Body of pancreas (tissue), 4 donors: ENCODE results near the gene POLR2H. TPM values are rescaled to one million over a fixed set of nuclear protein-coding genes. Genes with fewer than 3 reads are reported as not detected.

Experiments
- ATAC-seq: fragments of 150-250 bp; one replicate; pipeline ENCODE4 v1.9.1; 2016
- DNase-seq, 4 donors: peaks; one replicate each; pipeline ENCODE4 v3.0.0-alpha.2; 2019
- H3K27ac ChIP-seq, 4 donors: fragments of 200-600 bp; sonication (generic); 1 replicate in 3 of 4; 2 replicates in 1 of 4; pipeline versions ENCODE4 v1.5.1 to v1.6.1; 2016 to 2019; ENCODE audit warnings: mild to moderate bottlenecking in 1 of 4, mixed read lengths in 1 of 4, moderate library complexity in 1 of 4
- H3K27me3 ChIP-seq, 2 donors: fragments of 200-600 bp; sonication (generic); one replicate each; pipeline ENCODE4 v1.6.0; 2016; ENCODE audit warnings: mild to moderate bottlenecking in 1 of 2
- H3K36me3 ChIP-seq, 2 donors: fragments of 200-600 bp; sonication (generic); replicated peaks in 1 of 2; 2 replicates each; pipeline ENCODE4 v1.5.1; 2016; ENCODE audit warnings: low read depth in 2 of 2; ENCODE audit not compliant: insufficient read depth in 1 of 2
- H3K4me1 ChIP-seq: fragments of 200-600 bp; sonication (generic); one replicate; pipeline ENCODE4 v1.6.0; 2016
- H3K4me3 ChIP-seq, 2 donors: fragments of 200-600 bp; sonication (generic); 1 replicate in 1 of 2; 2 replicates in 1 of 2; pipeline ENCODE4 v1.5.1; 2016 to 2019
- H3K9me3 ChIP-seq, 3 donors: fragments of 200-600 bp; sonication (generic); 1 replicate in 2 of 3; 2 replicates in 1 of 3; pipeline ENCODE4 v1.5.1; 2016
- CTCF ChIP-seq, 7 experiments: fragments of 450-650 bp in 4 of 7; fragments of 200-600 bp in 3 of 7; sonication (generic) in 3 of 7; IDR thresholded peaks; one replicate each; pipeline ENCODE4 v1.5.1; 2016 to 2019; ENCODE audit warnings: antibody characterized with exemption in 7 of 7
- POLR2A ChIP-seq, 3 donors: fragments of 450-650 bp; IDR thresholded peaks; one replicate each; pipeline ENCODE4 v1.6.1; 2016; ENCODE audit warnings: antibody characterized with exemption in 3 of 3, mild to moderate bottlenecking in 2 of 3
- WGBS, 2 donors: methylation state at CpG; one replicate each; pipeline ENCODE4 v1.1.5; 2017; 5-methylcytosine and 5-hydroxymethylcytosine counted together
- intact Hi-C: fragments of 100-400 bp; cut with DNase I; formaldehyde crosslinking; loops from one replicate; pipeline ENCODE4 v1.15.1; 2023
- total RNA-seq, 2 donors: library from RNA; depleted of rRNA; stranded (reverse); fragments of >200 nt; gene quantifications; one replicate each; pipeline ENCODE4 v1.1.0, GENCODE V29; 2016

The POLR2H gene
- total RNA-seq, 2 donors from 2014 or later: 32.4 to 137 TPM

- H3K36me3 ChIP-seq: no peaks in the 10 kb centered on the region
Measured at GRCh38 chr3:184341925-184342324, 19.6 kb upstream of the POLR2H start.

DNA sequence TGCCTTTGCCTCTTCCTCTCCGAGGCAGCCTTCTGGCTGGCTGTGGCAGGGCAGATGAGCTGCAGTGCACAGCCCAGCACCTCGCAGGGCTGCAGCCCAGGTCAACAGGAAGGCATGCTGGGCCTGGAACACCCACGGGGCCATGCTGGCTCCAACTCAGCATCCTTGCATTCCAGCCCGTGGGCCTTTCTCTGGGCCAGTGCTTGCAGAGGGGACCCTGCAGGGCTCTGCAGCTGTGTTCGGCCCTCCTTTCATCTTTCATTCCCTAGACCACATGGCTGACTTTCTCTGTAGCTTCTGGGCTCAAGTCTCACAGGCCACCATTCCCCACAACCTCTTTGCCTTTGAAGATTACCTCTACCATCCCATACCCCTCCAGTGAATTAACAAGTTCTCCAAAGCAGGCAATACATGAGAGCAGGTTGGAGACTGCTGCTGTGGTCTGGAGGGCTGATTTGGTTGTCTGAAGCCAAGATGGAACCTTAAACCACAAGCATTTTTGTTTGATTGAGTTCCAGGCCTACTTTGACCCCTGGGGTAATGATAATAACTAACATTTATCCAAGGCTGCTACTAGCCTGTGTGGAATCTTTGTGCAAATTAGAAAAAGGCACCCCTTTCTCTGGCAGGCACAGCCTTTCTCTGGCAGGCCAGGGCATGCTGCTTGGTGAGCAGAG lies 18.2 kb upstream of the POLR2H start:
- Histone ChIP-seq H3K4me1 (peaks cover 17% of the 10 kb centered on the region), H3K4me3 (no peak overlapping the region), H3K27me3 (no peaks in the 10 kb centered on the region), H3K27ac (no peak overlapping the region), H3K9me3 (no peaks in the 10 kb centered on the region), H3K36me3 (no peaks in the 10 kb centered on the region)
- intact Hi-C loops: no loop called here
- no peak for TF ChIP-seq CTCF (IDR thresholded peaks at IDR 0.05)
- no peak for TF ChIP-seq POLR2A (IDR thresholded peaks at IDR 0.05)
- 87 to 88% methylated on average over 5 of the region's 5 CpGs for WGBS, 2 donors
- DNase-seq (no peak), ATAC-seq (no peak)

More at GRCh38 chr3:184341925-184342324, 19.6 kb upstream of the POLR2H start:
- H3K27ac ChIP-seq: peak overlapping the region in 3 of 4 donors; percentile 22 to 33 (median 23)
- ATAC-seq: peak; percentile 81
- peak; percentile 80 to 95 (median 91) for DNase-seq
- H3K9me3 ChIP-seq: no peaks in the 10 kb centered on the region
- no peak overlapping the region for H3K4me3 ChIP-seq
- H3K4me1 ChIP-seq: peaks cover 29% of the 10 kb centered on the region
- TF ChIP-seq POLR2A (IDR thresholded peaks at IDR 0.05): no peak
- TF ChIP-seq CTCF (IDR thresholded peaks at IDR 0.05): no peak
- WGBS, 2 donors: 50 to 57% methylated on average over 6 to 7 of the region's 7 CpGs
- intact Hi-C loops: no loop called here
- H3K27me3 ChIP-seq: no peaks in the 10 kb centered on the region

GRCh38 chr3:184344579-184345316 lies 16.8 kb upstream of the POLR2H start:
- ATAC-seq (no peak), DNase-seq (no peak)
- Histone ChIP-seq H3K27me3 (no peaks in the 10 kb centered on the region), H3K36me3 (no peaks in the 10 kb centered on the region), H3K9me3 (no peaks in the 10 kb centered on the region), H3K4me3 (no peak overlapping the region), H3K4me1 (peaks cover 17% of the 10 kb centered on the region), H3K27ac (no peak overlapping the region)
- intact Hi-C loops: no loop called here
- 86 to 92% methylated on average over 2 to 21 of the region's 24 CpGs for WGBS, 2 donors
- TF ChIP-seq POLR2A (IDR thresholded peaks at IDR 0.05): no peak

DNA sequence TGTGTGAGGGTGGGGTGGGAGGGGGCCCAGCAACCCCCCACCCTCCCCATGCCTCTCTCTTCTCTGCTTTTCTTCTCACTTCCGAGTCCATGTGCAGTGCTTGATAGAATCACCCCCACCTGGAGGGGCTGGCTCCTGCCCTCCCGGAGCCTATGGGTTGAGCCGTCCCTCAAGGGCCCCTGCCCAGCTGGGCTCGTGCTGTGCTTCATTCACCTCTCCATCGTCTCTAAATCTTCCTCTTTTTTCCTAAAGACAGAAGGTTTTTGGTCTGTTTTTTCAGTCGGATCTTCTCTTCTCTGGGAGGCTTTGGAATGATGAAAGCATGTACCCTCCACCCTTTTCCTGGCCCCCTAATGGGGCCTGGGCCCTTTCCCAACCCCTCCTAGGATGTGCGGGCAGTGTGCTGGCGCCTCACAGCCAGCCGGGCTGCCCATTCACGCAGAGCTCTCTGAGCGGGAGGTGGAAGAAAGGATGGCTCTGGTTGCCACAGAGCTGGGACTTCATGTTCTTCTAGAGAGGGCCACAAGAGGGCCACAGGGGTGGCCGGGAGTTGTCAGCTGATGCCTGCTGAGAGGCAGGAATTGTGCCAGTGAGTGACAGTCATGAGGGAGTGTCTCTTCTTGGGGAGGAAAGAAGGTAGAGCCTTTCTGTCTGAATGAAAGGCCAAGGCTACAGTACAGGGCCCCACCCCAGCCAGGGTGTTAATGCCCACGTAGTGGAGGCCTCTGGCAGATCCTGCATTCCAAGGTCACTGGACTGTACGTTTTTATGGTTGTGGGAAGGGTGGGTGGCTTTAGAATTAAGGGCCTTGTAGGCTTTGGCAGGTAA lies 16.0 kb upstream of the POLR2H start:
- H3K4me1 ChIP-seq: peaks cover 23% of the 10 kb centered on the region
- TF ChIP-seq POLR2A (IDR thresholded peaks at IDR 0.05) (no peak), CTCF (IDR thresholded peaks at IDR 0.05) (peak; percentile 6 to 46 (median 44))
- H3K4me3 ChIP-seq: no peak overlapping the region
- H3K27me3 ChIP-seq: no peaks in the 10 kb centered on the region
- 48% methylated on average over 14 of the region's 14 CpGs for WGBS, 2 donors
- peak; percentile 60 for ATAC-seq
- H3K27ac ChIP-seq: peak overlapping the region in 3 of 4 donors; percentile 18 to 65 (median 57)
- intact Hi-C loops: no loop called here
- H3K36me3 ChIP-seq: no peaks in the 10 kb centered on the region
- peak; percentile 60 to 75 (median 67) for DNase-seq
- H3K9me3 ChIP-seq: no peaks in the 10 kb centered on the region
